ENCODE results near the gene SPECC1. TPM values are rescaled to one million over a fixed set of nuclear protein-coding genes. Genes with fewer than 3 reads are reported as not detected.

The SPECC1 gene
- total RNA-seq, 1 experiment from 2014 or later = 103 TPM

DNA sequence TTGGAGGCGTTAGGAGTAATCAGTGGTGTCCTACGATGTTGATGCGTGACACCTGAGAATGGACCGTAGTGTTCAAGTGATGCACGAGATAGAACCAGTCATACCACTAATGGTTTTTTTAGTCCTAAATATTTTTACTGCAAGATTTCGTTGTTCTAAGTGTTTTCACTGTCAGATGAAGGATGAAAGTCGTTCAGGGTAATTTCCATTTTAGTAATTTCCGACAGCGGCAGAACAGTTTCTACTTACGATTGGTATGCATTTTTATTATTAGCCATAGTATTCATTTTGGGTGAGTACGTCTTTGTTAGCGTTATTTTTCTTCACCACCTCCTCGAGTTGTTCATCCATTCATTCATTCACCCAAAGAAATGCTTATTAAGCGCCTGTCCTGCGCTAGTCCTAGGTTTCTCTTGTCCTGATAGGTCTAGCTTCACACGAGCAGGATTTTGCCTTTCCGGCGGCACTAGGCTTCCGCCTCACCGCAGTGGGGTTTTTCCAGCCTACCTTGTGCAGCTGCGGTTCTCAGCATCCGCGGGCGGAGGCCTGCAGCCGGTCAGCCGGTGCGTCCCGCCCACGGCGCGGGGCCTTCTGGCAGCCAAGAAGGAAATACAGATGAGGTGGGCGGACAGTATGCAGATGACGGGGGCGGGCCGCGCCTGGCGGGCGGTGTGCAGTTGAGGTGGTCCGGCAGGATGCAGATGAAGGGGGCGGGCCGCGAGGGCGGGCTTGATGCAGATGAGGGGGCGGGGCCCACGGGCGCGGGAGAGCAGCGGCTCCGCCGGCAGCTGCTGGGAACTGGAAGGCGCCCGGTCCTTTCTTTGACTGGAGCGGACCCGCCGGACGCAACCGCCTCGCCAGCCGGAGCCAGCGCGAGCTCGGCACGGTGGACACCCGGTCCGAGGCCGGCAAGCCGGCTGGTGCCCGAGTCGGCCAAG is 146.4 kb downstream of the SPECC1 start:
- peaks cover 24% of the 10 kb centered on the region for H3K4me1 Mint-ChIP-seq
- TF ChIP-seq NFE2L1 (CRISPR knock-in tag; IDR thresholded peaks at IDR 0.05) (no peak), TEAD1 (CRISPR knock-in tag; IDR thresholded peaks at IDR 0.05) (0 out of 2 replicates have a peak, but pooled peaks have one; percentile 5), ZBTB21 (CRISPR knock-in tag; IDR thresholded peaks at IDR 0.05; ENCODE audit: borderline replicate concordance) (peak; percentile 69; the same call in 1 of the 2 replicates), NR3C1 (CRISPR knock-in tag; conservative IDR thresholded peaks at IDR 0.05; ENCODE audit: low read depth) (peak; percentile 79; the same call in 1 of the 2 replicates), CREM (CRISPR knock-in tag; IDR thresholded peaks at IDR 0.05) (0 out of 2 replicates have a peak, but pooled peaks have one; percentile 30), GRHL2 (CRISPR knock-in tag; IDR thresholded peaks at IDR 0.05; ENCODE audit: insufficient replicate concordance, severe bottlenecking) (no peak), SP1 (CRISPR knock-in tag; conservative IDR thresholded peaks at IDR 0.05) (peak; percentile 80; the same call in 1 of the 2 replicates), SOX15 (CRISPR knock-in tag; IDR thresholded peaks at IDR 0.05) (no peak), ZNF232 (CRISPR knock-in tag; IDR thresholded peaks at IDR 0.05) (peak; percentile 33; the same call in 1 of the 2 replicates), RELA (CRISPR knock-in tag; IDR thresholded peaks at IDR 0.05; ENCODE audit: borderline replicate concordance) (peak; percentile 31; the same call in 1 of the 2 replicates)
- TF ChIP-seq, protein P1, sequence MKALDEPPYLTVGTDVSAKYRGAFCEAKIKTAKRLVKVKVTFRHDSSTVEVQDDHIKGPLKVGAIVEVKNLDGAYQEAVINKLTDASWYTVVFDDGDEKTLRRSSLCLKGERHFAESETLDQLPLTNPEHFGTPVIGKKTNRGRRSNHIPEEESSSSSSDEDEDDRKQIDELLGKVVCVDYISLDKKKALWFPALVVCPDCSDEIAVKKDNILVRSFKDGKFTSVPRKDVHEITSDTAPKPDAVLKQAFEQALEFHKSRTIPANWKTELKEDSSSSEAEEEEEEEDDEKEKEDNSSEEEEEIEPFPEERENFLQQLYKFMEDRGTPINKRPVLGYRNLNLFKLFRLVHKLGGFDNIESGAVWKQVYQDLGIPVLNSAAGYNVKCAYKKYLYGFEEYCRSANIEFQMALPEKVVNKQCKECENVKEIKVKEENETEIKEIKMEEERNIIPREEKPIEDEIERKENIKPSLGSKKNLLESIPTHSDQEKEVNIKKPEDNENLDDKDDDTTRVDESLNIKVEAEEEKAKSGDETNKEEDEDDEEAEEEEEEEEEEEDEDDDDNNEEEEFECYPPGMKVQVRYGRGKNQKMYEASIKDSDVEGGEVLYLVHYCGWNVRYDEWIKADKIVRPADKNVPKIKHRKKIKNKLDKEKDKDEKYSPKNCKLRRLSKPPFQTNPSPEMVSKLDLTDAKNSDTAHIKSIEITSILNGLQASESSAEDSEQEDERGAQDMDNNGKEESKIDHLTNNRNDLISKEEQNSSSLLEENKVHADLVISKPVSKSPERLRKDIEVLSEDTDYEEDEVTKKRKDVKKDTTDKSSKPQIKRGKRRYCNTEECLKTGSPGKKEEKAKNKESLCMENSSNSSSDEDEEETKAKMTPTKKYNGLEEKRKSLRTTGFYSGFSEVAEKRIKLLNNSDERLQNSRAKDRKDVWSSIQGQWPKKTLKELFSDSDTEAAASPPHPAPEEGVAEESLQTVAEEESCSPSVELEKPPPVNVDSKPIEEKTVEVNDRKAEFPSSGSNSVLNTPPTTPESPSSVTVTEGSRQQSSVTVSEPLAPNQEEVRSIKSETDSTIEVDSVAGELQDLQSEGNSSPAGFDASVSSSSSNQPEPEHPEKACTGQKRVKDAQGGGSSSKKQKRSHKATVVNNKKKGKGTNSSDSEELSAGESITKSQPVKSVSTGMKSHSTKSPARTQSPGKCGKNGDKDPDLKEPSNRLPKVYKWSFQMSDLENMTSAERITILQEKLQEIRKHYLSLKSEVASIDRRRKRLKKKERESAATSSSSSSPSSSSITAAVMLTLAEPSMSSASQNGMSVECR (CRISPR knock-in tag; IDR thresholded peaks at IDR 0.05; ENCODE audit: borderline replicate concordance) = 0 out of 2 replicates have a peak, but pooled peaks have one; percentile 4
- TF ChIP-seq, protein P2, sequence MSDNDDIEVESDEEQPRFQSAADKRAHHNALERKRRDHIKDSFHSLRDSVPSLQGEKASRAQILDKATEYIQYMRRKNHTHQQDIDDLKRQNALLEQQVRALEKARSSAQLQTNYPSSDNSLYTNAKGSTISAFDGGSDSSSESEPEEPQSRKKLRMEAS (CRISPR knock-in tag; IDR thresholded peaks at IDR 0.05) = peak; percentile 54; the same call in 1 of the 2 replicates
- TF ChIP-seq, protein P3, sequence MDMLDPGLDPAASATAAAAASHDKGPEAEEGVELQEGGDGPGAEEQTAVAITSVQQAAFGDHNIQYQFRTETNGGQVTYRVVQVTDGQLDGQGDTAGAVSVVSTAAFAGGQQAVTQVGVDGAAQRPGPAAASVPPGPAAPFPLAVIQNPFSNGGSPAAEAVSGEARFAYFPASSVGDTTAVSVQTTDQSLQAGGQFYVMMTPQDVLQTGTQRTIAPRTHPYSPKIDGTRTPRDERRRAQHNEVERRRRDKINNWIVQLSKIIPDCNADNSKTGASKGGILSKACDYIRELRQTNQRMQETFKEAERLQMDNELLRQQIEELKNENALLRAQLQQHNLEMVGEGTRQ (CRISPR knock-in tag; IDR thresholded peaks at IDR 0.05) = 0 out of 2 replicates have a peak, but pooled peaks have one; percentile 24
- TF ChIP-seq, protein P4, sequence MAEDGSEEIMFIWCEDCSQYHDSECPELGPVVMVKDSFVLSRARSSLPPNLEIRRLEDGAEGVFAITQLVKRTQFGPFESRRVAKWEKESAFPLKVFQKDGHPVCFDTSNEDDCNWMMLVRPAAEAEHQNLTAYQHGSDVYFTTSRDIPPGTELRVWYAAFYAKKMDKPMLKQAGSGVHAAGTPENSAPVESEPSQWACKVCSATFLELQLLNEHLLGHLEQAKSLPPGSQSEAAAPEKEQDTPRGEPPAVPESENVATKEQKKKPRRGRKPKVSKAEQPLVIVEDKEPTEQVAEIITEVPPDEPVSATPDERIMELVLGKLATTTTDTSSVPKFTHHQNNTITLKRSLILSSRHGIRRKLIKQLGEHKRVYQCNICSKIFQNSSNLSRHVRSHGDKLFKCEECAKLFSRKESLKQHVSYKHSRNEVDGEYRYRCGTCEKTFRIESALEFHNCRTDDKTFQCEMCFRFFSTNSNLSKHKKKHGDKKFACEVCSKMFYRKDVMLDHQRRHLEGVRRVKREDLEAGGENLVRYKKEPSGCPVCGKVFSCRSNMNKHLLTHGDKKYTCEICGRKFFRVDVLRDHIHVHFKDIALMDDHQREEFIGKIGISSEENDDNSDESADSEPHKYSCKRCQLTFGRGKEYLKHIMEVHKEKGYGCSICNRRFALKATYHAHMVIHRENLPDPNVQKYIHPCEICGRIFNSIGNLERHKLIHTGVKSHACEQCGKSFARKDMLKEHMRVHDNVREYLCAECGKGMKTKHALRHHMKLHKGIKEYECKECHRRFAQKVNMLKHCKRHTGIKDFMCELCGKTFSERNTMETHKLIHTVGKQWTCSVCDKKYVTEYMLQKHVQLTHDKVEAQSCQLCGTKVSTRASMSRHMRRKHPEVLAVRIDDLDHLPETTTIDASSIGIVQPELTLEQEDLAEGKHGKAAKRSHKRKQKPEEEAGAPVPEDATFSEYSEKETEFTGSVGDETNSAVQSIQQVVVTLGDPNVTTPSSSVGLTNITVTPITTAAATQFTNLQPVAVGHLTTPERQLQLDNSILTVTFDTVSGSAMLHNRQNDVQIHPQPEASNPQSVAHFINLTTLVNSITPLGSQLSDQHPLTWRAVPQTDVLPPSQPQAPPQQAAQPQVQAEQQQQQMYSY (CRISPR knock-in tag; IDR thresholded peaks at IDR 0.05) = peak; percentile 77
- TF ChIP-seq, protein P5, sequence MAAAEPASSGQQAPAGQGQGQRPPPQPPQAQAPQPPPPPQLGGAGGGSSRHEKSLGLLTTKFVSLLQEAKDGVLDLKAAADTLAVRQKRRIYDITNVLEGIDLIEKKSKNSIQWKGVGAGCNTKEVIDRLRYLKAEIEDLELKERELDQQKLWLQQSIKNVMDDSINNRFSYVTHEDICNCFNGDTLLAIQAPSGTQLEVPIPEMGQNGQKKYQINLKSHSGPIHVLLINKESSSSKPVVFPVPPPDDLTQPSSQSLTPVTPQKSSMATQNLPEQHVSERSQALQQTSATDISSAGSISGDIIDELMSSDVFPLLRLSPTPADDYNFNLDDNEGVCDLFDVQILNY (CRISPR knock-in tag; IDR thresholded peaks at IDR 0.05) = peak; percentile 92
- H3K27me3 Mint-ChIP-seq (ENCODE audit: low read depth) = no peaks in the 10 kb centered on the region
- POLR2A ChIA-PET = interaction anchor here (0.6 to 2.0 kb wide), 9 partner anchors 10 to 292 kb away, joined by 3 to 9 read pairs (median 3); partner anchors contain the start of gene ULK2
- ATAC-seq (peak; percentile 96), DNase-seq (ENCODE audit: low spot score) (peak; percentile 100)
- H3K27ac Mint-ChIP-seq = no peak overlapping the region
- H3K9me3 Mint-ChIP-seq = no peaks in the 10 kb centered on the region
- H3K4me3 Mint-ChIP-seq = no peak overlapping the region
- peaks cover 3% of the 10 kb centered on the region for H3K36me3 Mint-ChIP-seq
- CTCF ChIA-PET = interaction anchor here (0.5 to 1.9 kb wide), 8 partner anchors 33 to 226 kb away, joined by 3 to 7 read pairs (median 3); partner anchors contain the start of gene SPECC1
